ENCODE measurements around the gene ARID3B.

The ARID3B gene

GRCh38 chr15:74603789-74604705 lies 63.0 kb downstream of the ARID3B start:
- DNase-seq (ENCODE audit: low read depth in 2 of 2), result no peak

- no peak for DNase-seq (ENCODE audit: low read depth in 2 of 2)
Measured at GRCh38 chr15:74604983-74605794, 64.2 kb downstream of the ARID3B start.

DNA sequence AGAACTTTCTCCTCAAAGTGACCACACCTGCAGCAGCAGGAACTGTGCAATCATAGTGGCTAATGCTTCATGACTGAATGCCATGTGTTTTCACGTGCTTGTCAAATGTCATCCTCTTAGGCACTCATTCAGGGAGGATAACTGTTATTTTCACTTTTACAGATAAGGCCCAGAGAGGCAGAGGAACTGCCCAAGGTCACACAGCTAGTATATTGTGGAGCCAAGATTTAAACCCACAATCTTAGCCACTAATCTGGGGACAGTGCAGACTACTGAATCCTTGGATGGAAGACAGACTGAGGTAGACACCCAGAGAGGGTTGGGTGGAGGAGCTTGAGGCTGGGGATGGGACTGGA lies 64.8 kb downstream of the ARID3B start:
- DNase-seq (ENCODE audit: low read depth in 2 of 2), result no peak

DNA sequence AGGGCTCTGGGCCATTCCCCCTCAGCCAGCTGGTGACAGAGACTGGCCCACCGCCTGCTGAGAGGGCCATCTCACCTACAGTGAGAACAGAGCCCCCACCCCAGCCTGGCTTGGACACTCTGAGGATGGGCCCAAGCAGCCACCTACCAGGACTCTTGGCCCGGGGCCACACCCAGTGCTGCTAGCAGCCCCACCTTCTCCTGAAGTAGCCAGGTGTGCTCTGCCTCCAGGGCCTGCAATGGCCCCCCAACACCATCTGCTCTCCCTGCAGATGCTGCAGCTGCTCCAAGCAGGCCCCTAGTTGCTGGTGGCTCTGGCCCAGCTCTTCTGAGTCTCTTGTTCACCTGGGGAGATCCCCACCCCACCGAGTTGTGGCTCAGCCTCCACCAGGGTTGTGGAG lies 67.8 kb downstream of the ARID3B start:
- no peak for DNase-seq (ENCODE audit: low read depth in 2 of 2)

- no peak for DNase-seq (ENCODE audit: low read depth in 2 of 2)
Measured at GRCh38 chr15:74609938-74610301, 68.9 kb downstream of the ARID3B start.

- no peak for DNase-seq (ENCODE audit: low read depth in 2 of 2)
Measured at GRCh38 chr15:74610302-74610951, 69.4 kb downstream of the ARID3B start.

DNA sequence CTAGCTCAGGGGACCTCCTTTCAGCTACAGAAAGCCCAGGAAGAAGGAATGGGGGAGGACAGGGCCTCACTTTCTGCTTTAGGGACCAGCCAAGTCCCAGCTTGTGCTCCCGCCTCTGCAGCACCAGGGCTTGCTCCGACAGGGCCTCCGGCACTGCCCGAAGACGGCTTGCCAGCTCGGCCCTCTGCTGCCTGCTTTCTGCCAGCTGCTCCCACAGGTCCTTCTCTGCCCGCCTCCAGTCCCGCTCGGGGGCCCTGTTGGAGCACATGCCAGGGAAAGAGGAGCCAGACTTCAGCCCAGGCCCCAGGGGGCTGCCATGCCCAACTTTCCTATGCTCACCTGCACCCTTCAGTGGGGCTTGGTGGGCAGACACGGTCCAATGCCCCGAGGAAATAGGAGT lies 70.3 kb downstream of the ARID3B start:
- DNase-seq (ENCODE audit: low read depth in 2 of 2), result no peak

- no peak for DNase-seq (ENCODE audit: low read depth in 2 of 2)
Measured at GRCh38 chr15:74611834-74612233, 70.8 kb downstream of the ARID3B start.

DNA sequence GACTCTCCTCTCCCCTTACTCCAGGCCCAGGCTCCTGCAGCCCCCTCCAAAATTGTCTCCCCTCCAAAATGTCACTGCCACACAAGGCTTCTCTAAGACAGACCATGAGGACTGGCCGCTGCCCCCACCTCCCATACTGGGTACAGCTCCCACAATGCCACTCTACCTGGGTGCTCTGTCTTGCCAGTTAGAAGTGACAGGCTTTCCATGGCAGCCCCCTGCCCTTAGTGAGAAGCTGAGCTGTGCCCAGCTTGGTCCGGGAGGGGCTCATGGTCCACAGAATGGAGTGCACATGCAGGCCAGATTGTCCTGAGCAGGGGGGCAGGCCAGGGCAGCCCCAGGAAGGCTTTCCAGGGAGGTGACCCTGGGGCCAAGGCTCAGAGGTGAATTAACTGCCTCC lies 71.7 kb downstream of the ARID3B start:
- no peak for DNase-seq (ENCODE audit: low read depth in 2 of 2)

DNA sequence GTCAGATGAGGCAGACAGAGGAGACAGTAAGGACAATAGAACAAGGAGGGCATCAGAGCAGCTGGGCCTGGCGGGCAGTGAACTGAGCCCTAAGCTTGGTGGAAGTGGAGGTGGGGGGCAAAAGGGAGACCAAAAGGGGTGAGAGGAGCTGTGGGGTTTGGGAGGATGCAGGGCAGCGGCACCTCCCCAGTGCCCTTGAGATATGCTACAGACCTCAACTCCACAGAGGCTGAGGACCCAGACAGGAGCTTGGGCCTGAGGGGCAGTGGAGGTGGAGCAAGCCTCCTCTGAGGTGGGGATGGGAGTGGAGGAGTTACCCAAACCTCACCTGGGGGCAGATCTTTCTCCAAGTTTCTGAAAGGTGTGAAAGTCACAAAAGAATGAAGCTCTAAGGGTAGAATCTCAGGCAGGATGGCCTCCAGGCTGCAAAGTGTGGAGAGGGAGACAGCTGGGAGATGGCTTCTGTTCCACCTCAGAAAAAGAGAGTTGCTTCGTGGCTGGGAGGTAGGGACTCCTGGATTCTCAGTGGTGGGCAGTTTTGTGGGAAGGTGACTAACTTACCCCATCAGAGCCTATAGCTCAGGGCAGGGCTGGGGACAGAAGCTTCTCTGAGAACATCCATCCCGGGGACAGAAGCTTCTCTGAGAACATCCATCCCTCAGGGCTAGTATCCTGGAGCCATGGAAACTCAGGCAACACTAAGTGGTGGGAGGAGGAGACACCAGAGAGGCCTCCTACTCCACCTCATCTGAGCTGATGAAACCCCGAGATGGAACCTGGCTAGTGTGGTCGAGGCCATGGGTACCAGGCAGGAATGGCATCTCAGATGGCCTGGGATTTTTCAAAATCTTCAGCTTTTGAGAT lies 72.3 kb downstream of the ARID3B start:
- no peak for DNase-seq (ENCODE audit: low read depth in 2 of 2)

DNA sequence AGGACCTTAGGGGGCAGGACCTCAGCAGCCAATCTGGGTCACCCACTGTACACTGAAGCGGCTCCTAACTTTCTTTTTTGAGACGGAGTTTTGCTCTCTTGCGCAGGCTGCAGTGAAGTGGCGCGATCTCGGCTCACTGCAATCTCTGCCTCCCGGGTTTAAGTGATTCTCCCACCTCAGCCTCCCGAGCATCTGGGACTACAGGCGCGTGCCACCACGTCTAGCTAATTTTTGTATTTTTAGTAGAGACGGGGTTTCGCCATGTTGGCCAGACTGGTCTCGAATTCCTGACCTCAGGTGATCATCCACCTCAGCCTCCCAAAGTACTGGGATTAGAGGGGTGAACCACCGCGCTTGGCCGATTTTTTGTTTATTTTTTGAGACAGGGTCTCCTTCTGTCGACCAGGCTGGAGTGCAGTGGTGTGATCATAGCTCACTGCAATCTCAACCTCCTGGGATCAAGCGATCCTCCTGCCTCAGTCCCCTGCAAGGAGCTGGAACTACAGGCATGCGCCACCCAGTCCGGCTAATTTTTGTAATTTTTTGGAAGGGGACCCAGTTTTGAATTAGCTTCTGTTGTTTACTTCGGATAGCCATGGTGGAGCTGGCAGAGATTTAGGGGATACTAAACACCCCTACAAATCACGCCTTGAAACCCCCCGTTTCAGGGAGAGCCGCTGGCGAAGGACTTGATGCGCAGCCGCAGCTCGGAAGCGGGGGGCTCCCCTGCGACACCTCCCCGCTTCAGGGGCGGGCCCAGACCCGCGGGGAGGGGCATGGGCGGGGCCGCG lies 73.1 kb downstream of the ARID3B start:
- no peak for DNase-seq (ENCODE audit: low read depth in 2 of 2)

- peak; percentile 79 to 83 for DNase-seq (ENCODE audit: low read depth in 2 of 2)
Measured at GRCh38 chr15:74614744-74615507, 73.9 kb downstream of the ARID3B start.

DNA sequence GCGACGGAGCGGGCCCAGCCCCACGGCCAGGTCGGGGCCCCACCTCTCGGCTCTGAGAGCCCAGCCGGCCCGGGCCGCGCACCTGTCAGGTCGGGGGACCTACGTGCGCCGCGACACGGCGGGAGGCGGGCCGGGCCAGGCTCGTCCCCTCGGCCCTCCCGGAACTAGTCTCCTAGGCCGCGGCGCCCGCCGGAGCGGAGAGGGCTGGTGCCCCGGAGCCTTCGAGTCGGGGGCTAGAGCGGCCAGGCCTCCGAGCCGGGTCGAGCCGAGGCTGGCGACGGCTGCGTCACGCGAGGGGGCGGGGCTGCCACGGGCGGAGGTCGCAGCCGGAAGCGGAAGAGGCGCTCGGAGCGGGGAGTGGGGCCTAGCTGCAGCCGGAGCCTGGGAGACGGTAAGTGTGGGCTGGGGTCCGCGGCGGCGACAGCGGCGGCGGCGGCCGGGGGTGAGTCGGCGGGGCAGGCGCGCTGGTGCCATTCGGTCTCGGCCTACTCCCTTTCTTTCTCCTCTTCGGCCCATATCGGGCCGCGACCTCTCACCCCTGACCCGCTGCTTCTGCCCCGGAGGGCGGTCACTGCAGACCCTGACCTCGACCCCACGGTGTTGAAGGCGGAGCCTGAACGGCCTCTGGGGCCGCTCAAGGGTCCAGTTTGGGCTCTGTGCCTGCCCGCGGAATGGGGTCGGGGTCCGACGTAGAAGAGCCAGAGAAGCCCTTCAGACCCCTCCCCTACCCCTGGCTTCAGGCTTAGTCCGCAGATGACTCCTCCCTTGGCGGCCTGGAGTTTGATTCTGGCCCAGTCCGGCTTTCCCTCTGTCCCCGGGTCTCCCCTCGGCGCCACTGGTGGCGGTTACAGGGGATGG lies 74.7 kb downstream of the ARID3B start, which contains the start of gene CLK3:
TSS of gene CLK3 (plus strand) at position 329 of the 858 bp plus-strand sequence. CDS start 3,361 bp downstream, outside the sequence.
- DNase-seq (ENCODE audit: low read depth in 2 of 2), result peak; percentile 90 to 92

DNA sequence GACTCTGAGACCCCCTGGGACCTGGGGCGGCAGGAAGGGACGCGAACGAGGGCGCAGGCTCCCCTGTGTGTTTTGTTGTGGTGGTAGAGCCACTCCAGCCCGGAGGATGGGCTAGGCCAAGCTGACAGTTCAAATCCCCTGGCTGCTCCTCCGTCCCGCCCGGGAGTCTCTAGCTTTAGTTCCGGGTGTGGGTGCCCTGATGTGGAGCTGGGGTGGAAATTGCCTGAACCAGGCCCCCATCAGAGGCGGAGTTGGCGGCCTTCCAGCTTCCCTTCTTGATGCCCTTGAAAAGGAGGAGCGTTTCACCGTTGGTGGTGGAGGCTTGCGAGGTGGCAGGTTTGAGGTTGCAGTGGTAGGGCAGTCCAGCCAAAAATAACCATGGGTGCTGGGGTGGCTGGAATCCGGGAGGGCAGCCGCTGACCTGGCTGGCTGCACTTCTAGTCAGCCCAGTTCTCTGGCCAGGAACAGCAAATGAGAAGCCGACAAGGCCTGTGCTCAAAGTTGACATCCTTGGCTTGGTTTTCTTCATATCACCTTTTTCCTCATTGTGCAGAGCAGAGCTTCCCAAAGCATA lies 75.4 kb downstream of the ARID3B start:
- DNase-seq (ENCODE audit: low read depth in 2 of 2), result peak; percentile 35 to 44

DNA sequence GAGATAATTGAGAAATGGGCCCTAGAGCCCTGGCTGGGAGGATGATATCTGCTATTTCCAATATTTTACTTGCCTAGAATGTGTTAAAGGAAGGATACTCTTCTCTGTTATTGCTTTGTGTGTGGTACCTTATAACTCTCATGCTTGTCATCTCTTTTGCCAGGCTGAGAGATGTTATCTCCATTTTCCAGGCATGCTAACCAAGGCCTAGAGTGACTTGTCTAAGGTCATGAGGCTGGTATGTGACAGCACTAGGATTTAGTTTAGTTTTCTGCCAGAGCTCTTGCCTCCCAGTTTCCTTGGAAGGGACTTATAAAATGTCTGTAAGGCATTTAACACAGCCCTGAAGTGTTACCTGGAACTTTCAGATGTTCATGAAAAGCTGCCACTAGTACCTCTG lies 76.0 kb downstream of the ARID3B start:
- no peak for DNase-seq (ENCODE audit: low read depth in 2 of 2)

DNA sequence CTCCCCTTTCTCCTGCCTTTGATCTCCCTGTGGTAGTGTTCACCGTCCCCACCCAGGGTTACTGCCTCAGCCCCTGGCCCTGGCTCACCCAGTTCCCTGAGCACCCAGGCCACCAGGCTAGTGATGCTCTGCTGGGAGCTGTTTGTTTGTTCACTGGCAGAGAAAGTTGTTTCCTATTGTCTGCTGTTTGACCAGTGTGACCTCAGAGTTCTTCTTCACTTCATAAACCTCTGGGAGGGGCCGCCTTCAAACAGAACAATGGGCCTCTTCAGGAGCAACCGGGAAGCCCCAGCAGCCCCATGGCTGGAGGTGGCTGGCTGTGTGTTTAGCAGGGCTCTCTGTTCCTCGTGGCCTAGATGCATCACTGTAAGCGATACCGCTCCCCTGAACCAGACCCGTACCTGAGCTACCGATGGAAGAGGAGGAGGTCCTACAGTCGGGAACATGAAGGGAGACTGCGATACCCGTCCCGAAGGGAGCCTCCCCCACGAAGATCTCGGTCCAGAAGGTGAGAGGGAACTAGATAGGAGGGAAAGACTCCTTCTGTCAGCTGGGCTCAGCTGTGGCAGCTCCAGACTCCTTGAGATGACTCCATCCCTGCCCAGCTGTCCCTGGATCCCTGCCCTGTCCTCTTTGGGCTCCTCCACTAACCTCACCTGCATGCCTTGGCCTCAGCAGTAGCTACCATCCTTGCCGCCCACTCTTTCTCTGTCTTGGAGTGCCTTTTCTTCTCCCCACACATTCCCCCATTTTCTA lies 78.0 kb downstream of the ARID3B start:
- DNase-seq (ENCODE audit: low read depth in 2 of 2), result no peak

- DNase-seq (ENCODE audit: low read depth in 2 of 2), result no peak
Measured at GRCh38 chr15:74619916-74620635, 79.1 kb downstream of the ARID3B start.
